Measurements from ENCODE around the gene FBXO30. TPM values are rescaled to one million over a fixed set of nuclear protein-coding genes. Genes with fewer than 3 reads are reported as not detected.

The FBXO30 gene
- total and polyA plus RNA-seq, 9 of the 15 experiments (the other 6 are each of a cell fraction or from before 2014, with no cell fraction given): 3.6 to 12.8 (median 7.1) TPM

- TF ChIP-seq, protein P1, sequence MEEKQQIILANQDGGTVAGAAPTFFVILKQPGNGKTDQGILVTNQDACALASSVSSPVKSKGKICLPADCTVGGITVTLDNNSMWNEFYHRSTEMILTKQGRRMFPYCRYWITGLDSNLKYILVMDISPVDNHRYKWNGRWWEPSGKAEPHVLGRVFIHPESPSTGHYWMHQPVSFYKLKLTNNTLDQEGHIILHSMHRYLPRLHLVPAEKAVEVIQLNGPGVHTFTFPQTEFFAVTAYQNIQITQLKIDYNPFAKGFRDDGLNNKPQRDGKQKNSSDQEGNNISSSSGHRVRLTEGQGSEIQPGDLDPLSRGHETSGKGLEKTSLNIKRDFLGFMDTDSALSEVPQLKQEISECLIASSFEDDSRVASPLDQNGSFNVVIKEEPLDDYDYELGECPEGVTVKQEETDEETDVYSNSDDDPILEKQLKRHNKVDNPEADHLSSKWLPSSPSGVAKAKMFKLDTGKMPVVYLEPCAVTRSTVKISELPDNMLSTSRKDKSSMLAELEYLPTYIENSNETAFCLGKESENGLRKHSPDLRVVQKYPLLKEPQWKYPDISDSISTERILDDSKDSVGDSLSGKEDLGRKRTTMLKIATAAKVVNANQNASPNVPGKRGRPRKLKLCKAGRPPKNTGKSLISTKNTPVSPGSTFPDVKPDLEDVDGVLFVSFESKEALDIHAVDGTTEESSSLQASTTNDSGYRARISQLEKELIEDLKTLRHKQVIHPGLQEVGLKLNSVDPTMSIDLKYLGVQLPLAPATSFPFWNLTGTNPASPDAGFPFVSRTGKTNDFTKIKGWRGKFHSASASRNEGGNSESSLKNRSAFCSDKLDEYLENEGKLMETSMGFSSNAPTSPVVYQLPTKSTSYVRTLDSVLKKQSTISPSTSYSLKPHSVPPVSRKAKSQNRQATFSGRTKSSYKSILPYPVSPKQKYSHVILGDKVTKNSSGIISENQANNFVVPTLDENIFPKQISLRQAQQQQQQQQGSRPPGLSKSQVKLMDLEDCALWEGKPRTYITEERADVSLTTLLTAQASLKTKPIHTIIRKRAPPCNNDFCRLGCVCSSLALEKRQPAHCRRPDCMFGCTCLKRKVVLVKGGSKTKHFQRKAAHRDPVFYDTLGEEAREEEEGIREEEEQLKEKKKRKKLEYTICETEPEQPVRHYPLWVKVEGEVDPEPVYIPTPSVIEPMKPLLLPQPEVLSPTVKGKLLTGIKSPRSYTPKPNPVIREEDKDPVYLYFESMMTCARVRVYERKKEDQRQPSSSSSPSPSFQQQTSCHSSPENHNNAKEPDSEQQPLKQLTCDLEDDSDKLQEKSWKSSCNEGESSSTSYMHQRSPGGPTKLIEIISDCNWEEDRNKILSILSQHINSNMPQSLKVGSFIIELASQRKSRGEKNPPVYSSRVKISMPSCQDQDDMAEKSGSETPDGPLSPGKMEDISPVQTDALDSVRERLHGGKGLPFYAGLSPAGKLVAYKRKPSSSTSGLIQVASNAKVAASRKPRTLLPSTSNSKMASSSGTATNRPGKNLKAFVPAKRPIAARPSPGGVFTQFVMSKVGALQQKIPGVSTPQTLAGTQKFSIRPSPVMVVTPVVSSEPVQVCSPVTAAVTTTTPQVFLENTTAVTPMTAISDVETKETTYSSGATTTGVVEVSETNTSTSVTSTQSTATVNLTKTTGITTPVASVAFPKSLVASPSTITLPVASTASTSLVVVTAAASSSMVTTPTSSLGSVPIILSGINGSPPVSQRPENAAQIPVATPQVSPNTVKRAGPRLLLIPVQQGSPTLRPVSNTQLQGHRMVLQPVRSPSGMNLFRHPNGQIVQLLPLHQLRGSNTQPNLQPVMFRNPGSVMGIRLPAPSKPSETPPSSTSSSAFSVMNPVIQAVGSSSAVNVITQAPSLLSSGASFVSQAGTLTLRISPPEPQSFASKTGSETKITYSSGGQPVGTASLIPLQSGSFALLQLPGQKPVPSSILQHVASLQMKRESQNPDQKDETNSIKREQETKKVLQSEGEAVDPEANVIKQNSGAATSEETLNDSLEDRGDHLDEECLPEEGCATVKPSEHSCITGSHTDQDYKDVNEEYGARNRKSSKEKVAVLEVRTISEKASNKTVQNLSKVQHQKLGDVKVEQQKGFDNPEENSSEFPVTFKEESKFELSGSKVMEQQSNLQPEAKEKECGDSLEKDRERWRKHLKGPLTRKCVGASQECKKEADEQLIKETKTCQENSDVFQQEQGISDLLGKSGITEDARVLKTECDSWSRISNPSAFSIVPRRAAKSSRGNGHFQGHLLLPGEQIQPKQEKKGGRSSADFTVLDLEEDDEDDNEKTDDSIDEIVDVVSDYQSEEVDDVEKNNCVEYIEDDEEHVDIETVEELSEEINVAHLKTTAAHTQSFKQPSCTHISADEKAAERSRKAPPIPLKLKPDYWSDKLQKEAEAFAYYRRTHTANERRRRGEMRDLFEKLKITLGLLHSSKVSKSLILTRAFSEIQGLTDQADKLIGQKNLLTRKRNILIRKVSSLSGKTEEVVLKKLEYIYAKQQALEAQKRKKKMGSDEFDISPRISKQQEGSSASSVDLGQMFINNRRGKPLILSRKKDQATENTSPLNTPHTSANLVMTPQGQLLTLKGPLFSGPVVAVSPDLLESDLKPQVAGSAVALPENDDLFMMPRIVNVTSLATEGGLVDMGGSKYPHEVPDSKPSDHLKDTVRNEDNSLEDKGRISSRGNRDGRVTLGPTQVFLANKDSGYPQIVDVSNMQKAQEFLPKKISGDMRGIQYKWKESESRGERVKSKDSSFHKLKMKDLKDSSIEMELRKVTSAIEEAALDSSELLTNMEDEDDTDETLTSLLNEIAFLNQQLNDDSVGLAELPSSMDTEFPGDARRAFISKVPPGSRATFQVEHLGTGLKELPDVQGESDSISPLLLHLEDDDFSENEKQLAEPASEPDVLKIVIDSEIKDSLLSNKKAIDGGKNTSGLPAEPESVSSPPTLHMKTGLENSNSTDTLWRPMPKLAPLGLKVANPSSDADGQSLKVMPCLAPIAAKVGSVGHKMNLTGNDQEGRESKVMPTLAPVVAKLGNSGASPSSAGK (IDR thresholded peaks at IDR 0.05): no peak
- TF ChIP-seq, protein P2, sequence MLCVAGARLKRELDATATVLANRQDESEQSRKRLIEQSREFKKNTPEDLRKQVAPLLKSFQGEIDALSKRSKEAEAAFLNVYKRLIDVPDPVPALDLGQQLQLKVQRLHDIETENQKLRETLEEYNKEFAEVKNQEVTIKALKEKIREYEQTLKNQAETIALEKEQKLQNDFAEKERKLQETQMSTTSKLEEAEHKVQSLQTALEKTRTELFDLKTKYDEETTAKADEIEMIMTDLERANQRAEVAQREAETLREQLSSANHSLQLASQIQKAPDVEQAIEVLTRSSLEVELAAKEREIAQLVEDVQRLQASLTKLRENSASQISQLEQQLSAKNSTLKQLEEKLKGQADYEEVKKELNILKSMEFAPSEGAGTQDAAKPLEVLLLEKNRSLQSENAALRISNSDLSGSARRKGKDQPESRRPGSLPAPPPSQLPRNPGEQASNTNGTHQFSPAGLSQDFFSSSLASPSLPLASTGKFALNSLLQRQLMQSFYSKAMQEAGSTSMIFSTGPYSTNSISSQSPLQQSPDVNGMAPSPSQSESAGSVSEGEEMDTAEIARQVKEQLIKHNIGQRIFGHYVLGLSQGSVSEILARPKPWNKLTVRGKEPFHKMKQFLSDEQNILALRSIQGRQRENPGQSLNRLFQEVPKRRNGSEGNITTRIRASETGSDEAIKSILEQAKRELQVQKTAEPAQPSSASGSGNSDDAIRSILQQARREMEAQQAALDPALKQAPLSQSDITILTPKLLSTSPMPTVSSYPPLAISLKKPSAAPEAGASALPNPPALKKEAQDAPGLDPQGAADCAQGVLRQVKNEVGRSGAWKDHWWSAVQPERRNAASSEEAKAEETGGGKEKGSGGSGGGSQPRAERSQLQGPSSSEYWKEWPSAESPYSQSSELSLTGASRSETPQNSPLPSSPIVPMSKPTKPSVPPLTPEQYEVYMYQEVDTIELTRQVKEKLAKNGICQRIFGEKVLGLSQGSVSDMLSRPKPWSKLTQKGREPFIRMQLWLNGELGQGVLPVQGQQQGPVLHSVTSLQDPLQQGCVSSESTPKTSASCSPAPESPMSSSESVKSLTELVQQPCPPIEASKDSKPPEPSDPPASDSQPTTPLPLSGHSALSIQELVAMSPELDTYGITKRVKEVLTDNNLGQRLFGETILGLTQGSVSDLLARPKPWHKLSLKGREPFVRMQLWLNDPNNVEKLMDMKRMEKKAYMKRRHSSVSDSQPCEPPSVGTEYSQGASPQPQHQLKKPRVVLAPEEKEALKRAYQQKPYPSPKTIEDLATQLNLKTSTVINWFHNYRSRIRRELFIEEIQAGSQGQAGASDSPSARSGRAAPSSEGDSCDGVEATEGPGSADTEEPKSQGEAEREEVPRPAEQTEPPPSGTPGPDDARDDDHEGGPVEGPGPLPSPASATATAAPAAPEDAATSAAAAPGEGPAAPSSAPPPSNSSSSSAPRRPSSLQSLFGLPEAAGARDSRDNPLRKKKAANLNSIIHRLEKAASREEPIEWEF (CRISPR knock-in tag; IDR thresholded peaks at IDR 0.05): no peak
- TF ChIP-seq CREB3 (tag; conservative IDR thresholded peaks at IDR 0.05; ENCODE audit: low read depth) (no peak), ZMIZ1 (IDR thresholded peaks at IDR 0.05; ENCODE audit: low read depth in 2 of 2, low read length in 2 of 2) (no peak), ZNF77 (CRISPR knock-in tag; IDR thresholded peaks at IDR 0.05) (no peak), LARP7 (IDR thresholded peaks at IDR 0.05) (no peak)
These were observed 33.9 kb upstream of the FBXO30 start (continued) for GRCh38 chr6:145848541-145848940.

All from K562 (cell line).